Body of pancreas (tissue), 4 donors: Measurements from ENCODE around the gene DNAJC4. TPM values are rescaled to one million over a fixed set of nuclear protein-coding genes. Genes with fewer than 3 reads are reported as not detected.
A peak's percentile ranks its signal among the peaks of the same experiment; 100 is the strongest.
"Not testable (repeated sequence)": the region's sequence is repeated elsewhere in the genome, so short reads cannot be mapped to it uniquely, and the experiment has no call there.

ENCODE experiments used
- ATAC-seq: fragments of 150-250 bp; one replicate; pipeline ENCODE4 v1.9.1; 2016
- DNase-seq, 4 donors: peaks; one replicate each; pipeline ENCODE4 v3.0.0-alpha.2; 2019
- H3K27ac ChIP-seq, 4 donors: fragments of 200-600 bp; sonication (generic); 1 replicate in 3 of 4; 2 replicates in 1 of 4; pipeline versions ENCODE4 v1.5.1 to v1.6.1; 2016 to 2019; ENCODE audit warnings: mild to moderate bottlenecking in 1 of 4, mixed read lengths in 1 of 4, moderate library complexity in 1 of 4
- H3K27me3 ChIP-seq, 2 donors: fragments of 200-600 bp; sonication (generic); one replicate each; pipeline ENCODE4 v1.6.0; 2016; ENCODE audit warnings: mild to moderate bottlenecking in 1 of 2
- H3K36me3 ChIP-seq, 2 donors: fragments of 200-600 bp; sonication (generic); replicated peaks in 1 of 2; 2 replicates each; pipeline ENCODE4 v1.5.1; 2016; ENCODE audit warnings: low read depth in 2 of 2; ENCODE audit not compliant: insufficient read depth in 1 of 2
- H3K4me1 ChIP-seq: fragments of 200-600 bp; sonication (generic); one replicate; pipeline ENCODE4 v1.6.0; 2016
- H3K4me3 ChIP-seq, 2 donors: fragments of 200-600 bp; sonication (generic); 1 replicate in 1 of 2; 2 replicates in 1 of 2; pipeline ENCODE4 v1.5.1; 2016 to 2019
- H3K9me3 ChIP-seq, 3 donors: fragments of 200-600 bp; sonication (generic); 1 replicate in 2 of 3; 2 replicates in 1 of 3; pipeline ENCODE4 v1.5.1; 2016
- POLR2A ChIP-seq, 3 donors: fragments of 450-650 bp; IDR thresholded peaks; one replicate each; pipeline ENCODE4 v1.6.1; 2016; ENCODE audit warnings: antibody characterized with exemption in 3 of 3, mild to moderate bottlenecking in 2 of 3
- WGBS, 2 donors: methylation state at CpG; one replicate each; pipeline ENCODE4 v1.1.5; 2017; 5-methylcytosine and 5-hydroxymethylcytosine counted together
- intact Hi-C: fragments of 100-400 bp; cut with DNase I; formaldehyde crosslinking; loops from one replicate; pipeline ENCODE4 v1.15.1; 2023
- total RNA-seq, 2 donors: library from RNA; depleted of rRNA; stranded (reverse); fragments of >200 nt; gene quantifications; one replicate each; pipeline ENCODE4 v1.1.0, GENCODE V29; 2016
- TF ChIP-seq, protein P1 (sequence below), 7 experiments: fragments of 450-650 bp in 4 of 7; fragments of 200-600 bp in 3 of 7; sonication (generic) in 3 of 7; IDR thresholded peaks; one replicate each; pipeline ENCODE4 v1.5.1; 2016 to 2019; ENCODE audit warnings: antibody characterized with exemption in 7 of 7

The DNAJC4 gene
- total RNA-seq, 2 donors from 2014 or later = 23.6 to 56.7 TPM

DNA sequence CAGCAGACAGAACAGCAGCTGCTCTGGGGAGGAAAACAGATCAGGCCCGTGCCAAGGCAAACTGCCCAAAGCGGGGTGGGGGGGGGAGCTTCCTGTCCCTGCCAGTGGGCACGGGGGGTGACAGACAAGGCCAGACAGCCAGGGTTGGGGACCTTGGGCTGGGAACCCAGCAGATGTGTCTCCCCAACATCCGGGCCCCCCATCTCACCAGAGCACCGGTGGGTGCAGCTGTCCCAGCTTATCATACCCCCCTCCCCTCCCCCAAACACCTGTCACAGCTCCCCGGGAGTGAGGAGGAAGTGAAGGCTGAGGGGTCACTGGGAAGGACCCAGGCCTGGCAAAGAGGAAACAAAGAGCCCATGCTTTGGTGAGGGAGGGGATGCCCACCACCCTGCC is 15.1 kb downstream of the DNAJC4 start:
- TF ChIP-seq, protein P1, sequence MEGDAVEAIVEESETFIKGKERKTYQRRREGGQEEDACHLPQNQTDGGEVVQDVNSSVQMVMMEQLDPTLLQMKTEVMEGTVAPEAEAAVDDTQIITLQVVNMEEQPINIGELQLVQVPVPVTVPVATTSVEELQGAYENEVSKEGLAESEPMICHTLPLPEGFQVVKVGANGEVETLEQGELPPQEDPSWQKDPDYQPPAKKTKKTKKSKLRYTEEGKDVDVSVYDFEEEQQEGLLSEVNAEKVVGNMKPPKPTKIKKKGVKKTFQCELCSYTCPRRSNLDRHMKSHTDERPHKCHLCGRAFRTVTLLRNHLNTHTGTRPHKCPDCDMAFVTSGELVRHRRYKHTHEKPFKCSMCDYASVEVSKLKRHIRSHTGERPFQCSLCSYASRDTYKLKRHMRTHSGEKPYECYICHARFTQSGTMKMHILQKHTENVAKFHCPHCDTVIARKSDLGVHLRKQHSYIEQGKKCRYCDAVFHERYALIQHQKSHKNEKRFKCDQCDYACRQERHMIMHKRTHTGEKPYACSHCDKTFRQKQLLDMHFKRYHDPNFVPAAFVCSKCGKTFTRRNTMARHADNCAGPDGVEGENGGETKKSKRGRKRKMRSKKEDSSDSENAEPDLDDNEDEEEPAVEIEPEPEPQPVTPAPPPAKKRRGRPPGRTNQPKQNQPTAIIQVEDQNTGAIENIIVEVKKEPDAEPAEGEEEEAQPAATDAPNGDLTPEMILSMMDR (IDR thresholded peaks at IDR 0.05) = no peak
- TF ChIP-seq POLR2A (IDR thresholded peaks at IDR 0.05) = no peak
- H3K4me1 ChIP-seq = peaks cover 47% of the 10 kb centered on the region
- H3K4me3 ChIP-seq = peak overlapping the region in 1 of 2 donors; percentile 84
- ATAC-seq = no peak
- H3K27ac ChIP-seq = peak overlapping the region; percentile 91 to 94 (median 92)
- H3K27me3 ChIP-seq = no peaks in the 10 kb centered on the region
- H3K9me3 ChIP-seq = no peaks in the 10 kb centered on the region
- intact Hi-C loops = no loop called here
- DNase-seq = peak; percentile 77 to 90 (median 84)
- no peaks in the 10 kb centered on the region for H3K36me3 ChIP-seq
- 0% methylated on average over 3 to 5 of the region's 6 CpGs for WGBS, 2 donors

DNA sequence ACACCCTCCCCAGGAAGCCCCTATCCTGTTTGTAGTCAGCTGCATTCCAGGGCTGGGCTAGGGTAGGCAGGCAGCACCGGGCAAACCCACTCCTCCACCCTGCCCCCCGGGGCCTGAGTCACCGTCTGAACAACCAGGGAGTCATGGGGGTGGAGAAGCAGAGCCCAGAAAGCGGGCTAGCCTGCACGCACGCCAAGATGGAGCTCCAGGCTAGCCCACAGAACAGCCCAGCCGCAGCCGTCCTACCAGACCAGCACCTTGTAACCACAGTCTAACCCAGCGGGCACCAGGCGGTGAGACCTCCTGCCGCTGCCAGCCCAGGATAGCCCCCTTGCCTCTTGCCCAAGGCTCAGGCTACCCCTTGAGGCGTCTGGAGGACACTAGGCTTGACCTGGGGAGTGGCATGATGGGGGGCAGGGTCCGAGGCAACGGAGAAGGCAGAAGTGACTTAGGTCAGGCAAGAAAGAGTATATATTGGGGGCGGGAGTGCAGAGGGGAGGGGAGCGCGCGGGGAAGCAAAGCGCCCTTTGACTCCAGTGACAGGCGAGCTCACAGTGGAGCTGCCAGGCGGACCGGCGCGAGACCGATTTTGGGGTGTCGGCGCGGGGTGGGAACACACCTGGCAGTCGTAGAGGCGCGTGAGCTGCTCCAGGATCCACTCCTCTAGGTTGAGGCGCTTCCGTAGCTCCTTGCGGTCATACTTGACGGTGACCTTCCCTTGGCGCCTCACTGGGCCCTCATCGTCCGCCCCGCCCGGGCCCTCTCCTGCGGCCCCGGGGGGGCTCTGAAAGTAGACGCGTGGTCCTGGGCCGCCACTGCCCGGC is 15.7 kb downstream of the DNAJC4 start:
- Histone ChIP-seq H3K27me3 (no peaks in the 10 kb centered on the region), H3K4me1 (peaks cover 50% of the 10 kb centered on the region), H3K9me3 (no peaks in the 10 kb centered on the region), H3K36me3 (no peaks in the 10 kb centered on the region), H3K27ac (peak overlapping the region; percentile 91 to 94 (median 92)), H3K4me3 (peak overlapping the region; percentile 67 to 84)
- ATAC-seq (peak; percentile 4), DNase-seq (peak; percentile 80 to 91 (median 87))
- 1 to 2% methylated on average over 20 to 44 of the region's 46 CpGs for WGBS, 2 donors
- TF ChIP-seq POLR2A (IDR thresholded peaks at IDR 0.05) = peak; percentile 68 to 75 (median 74)
- TF ChIP-seq, protein P1 (IDR thresholded peaks at IDR 0.05) = peak in 1 of 7 experiments; percentile 17
- intact Hi-C loops = no loop called here

DNA sequence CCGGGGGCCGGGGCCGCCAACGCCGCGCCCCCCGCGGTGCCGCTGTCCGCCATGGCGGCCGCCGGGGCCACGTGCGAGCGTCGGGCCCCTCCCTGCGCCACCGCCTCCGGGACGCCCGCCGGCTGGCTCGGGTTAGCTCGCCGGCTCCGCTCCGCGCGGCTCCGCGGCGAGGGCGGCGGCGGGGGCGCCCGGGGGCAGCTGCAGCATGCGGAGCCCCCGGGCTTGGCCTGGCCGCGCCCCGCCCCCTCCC is 16.2 kb downstream of the DNAJC4 start:
- TF ChIP-seq, protein P1 (IDR thresholded peaks at IDR 0.05) = peak in 2 of 7 experiments; percentile 1 to 15
- H3K4me3 ChIP-seq, intact Hi-C loops, H3K36me3 ChIP-seq, H3K9me3 ChIP-seq, H3K27me3 ChIP-seq, DNase-seq: not testable (repeated sequence)
- 0% methylated on average over 8 of the region's 43 CpGs; no CpG with 5 or more reads in 1 of the 2 donors for WGBS, 2 donors
- Histone ChIP-seq H3K27ac (peak overlapping the region; percentile 91 to 94 (median 92)), H3K4me1 (peaks cover 52% of the 10 kb centered on the region)
- ATAC-seq = peak; percentile 11

DNA sequence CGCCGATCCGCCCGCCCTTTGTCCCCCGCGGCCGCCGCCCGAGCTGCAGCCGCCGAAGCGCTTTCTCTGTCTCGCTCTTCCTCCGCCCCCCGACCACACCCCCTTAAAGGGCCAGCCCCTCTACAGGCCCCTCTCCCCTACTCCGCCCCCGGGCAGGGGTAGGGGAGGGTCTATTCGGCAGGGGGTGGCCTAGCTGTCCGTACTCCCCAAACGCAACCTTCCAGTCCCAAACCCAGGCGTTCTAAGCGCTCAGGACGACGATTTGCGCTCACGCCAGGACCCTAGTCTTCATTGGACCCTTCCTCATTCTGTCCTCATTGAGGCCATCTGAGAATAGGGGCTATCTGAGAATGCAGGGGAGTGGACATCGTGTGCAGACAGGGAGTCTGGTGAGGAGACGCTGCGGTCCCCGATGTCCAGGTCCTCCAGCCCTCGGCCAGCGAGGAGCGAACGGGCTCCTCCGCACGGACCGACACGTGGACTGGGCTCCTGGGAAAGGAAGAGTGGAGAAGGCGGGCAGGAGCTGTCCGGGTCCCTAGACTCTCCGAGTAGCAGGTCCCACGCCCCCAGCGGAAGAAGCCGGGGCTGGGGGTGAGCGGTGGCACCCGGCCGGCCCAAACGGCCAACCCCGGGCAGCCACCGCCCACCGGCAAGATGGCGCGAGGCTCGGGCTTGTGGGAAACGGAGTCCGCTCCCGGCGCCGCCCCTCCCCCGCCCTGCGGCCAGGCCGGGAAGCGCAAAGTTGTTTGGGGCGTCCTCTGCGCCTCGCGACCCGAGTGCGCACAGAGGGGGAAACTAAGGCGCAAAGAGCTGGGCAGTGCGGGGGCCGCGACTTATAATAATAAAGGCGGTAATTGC is 16.8 kb downstream of the DNAJC4 start, which contains the start of gene PPP1R14B:
PPP1R14B (minus strand) TSS at position 73 of the 858 bp plus-strand sequence. CDS start 270 bp downstream, outside the sequence.
- no peaks in the 10 kb centered on the region for H3K9me3 ChIP-seq
- no peaks in the 10 kb centered on the region for H3K36me3 ChIP-seq
- no peaks in the 10 kb centered on the region for H3K27me3 ChIP-seq
- peak within 1 kb of the TSS; percentile 67 to 84 for H3K4me3 ChIP-seq
- peaks cover 56% of the 10 kb centered on the region for H3K4me1 ChIP-seq
- DNase-seq = peak; percentile 88 to 92 (median 90)
- peak within 1 kb of the TSS; percentile 91 to 94 (median 92) for H3K27ac ChIP-seq
- peak; percentile 66 for ATAC-seq
- intact Hi-C loops = no loop called here
- 0 to 1% methylated on average over 31 to 72 of the region's 74 CpGs for WGBS, 2 donors
- TF ChIP-seq POLR2A (IDR thresholded peaks at IDR 0.05) = peak in 2 of 3 donors; percentile 51 to 55
- TF ChIP-seq, protein P1 (IDR thresholded peaks at IDR 0.05) = peak in 3 of 7 experiments; percentile 7 to 43 (median 32)
